Measurements from ENCODE around the gene FAM184B. TPM values are rescaled to one million over a fixed set of nuclear protein-coding genes. Genes with fewer than 3 reads are reported as not detected.
A peak's percentile ranks its signal among the peaks of the same experiment; 100 is the strongest.

FAM184B gene
- total RNA-seq, 1 experiment from 2014 or later, result 0.07 TPM

- TF ChIP-seq ZNF274 (IDR thresholded peaks at IDR 0.05; ENCODE audit: low read depth, low read length) (no peak), ATF3 (IDR thresholded peaks at IDR 0.05) (no peak), POLR2AphosphoS5 (IDR thresholded peaks at IDR 0.05; ENCODE audit: low read depth, low read length) (no peak), CBX3 (IDR thresholded peaks at IDR 0.05; ENCODE audit: low read depth) (no peak), ELF1 (IDR thresholded peaks at IDR 0.05; ENCODE audit: borderline replicate concordance, low read depth) (no peak), MAX (IDR thresholded peaks at IDR 0.05) (no peak), SRF (IDR thresholded peaks at IDR 0.05; ENCODE audit: low read depth) (no peak), RAD21 (IDR thresholded peaks at IDR 0.05; ENCODE audit: low read depth) (no peak), REST (IDR thresholded peaks at IDR 0.05; ENCODE audit: low read depth) (no peak), CEBPB (IDR thresholded peaks at IDR 0.05; ENCODE audit: low read depth) (no peak), ZFX (IDR thresholded peaks at IDR 0.05) (no peak), SP1 (IDR thresholded peaks at IDR 0.05; ENCODE audit: low read depth) (no peak), YY1 (IDR thresholded peaks at IDR 0.05; ENCODE audit: extremely low read depth, insufficient replicate concordance, low read depth, low read length) (no peak), EZH2phosphoT487 (IDR thresholded peaks at IDR 0.05; ENCODE audit: borderline replicate concordance) (no peak), ZBTB33 (IDR thresholded peaks at IDR 0.05; ENCODE audit: extremely low read depth, insufficient replicate concordance, low read length) (no peak), EGR1 (IDR thresholded peaks at IDR 0.05; ENCODE audit: low read depth) (no peak), JUND (IDR thresholded peaks at IDR 0.05) (no peak), SIN3A (IDR thresholded peaks at IDR 0.05; ENCODE audit: low read depth) (no peak), TCF7L2 (IDR thresholded peaks at IDR 0.05; ENCODE audit: borderline replicate concordance, extremely low read depth, insufficient read depth, insufficient read length) (no peak)
- ATAC-seq (peak; percentile 42), DNase-seq (ENCODE audit: low read depth, low spot score) (no peak)
- intact Hi-C loops (cut with micrococcal nuclease), result no loop called here
- Histone ChIP-seq H3K79me2 (ENCODE audit: insufficient read depth, low read length) (no peaks in the 10 kb centered on the region), H2AFZ (ENCODE audit: low read depth, low read length, poor library complexity, severe bottlenecking) (no peak overlapping the region), H3K9me2 (ENCODE audit: insufficient read depth) (no peaks in the 10 kb centered on the region), H3K4me1 (ENCODE audit: control insufficient read depth in 1 of 2, insufficient read depth in 2 of 2, low read length in 2 of 2) (peaks cover 0 to 5% of the 10 kb centered on the region in 2 experiments; a peak in 2 of 4 replicates), H3K9me3 (ENCODE audit: control insufficient read depth in 1 of 2, insufficient read depth in 1 of 2, low read depth in 1 of 2, low read length in 2 of 2) (no peaks in the 10 kb centered on the region), H3K27ac (ENCODE audit: low read depth, low read length) (no peak overlapping the region), H3K36me3 (ENCODE audit: control insufficient read depth in 1 of 2, insufficient read depth in 2 of 2, low read length in 2 of 2) (no peaks in the 10 kb centered on the region), H3K27me3 (ENCODE audit: insufficient read depth, low read length) (no peaks in the 10 kb centered on the region), H4K20me1 (ENCODE audit: insufficient read depth) (no peaks in the 10 kb centered on the region), H3K4me3 (replicated peaks in 1 of 2; ENCODE audit: low read depth in 1 of 2, low read length in 2 of 2) (no peak overlapping the region), H3K9ac (ENCODE audit: low read length) (no peak overlapping the region), H3K4me2 (ENCODE audit: low read length) (no peak overlapping the region)
- CTCF ChIA-PET, result no interaction called here
- no TSS peak for BruUV-seq (replicated peaks)
- POLR2A ChIA-PET, result no interaction called here
- RAD21 ChIA-PET (ENCODE audit: low non-redundant PET in 1 of 2, low total read pairs in 2 of 2, uncharacterized antibody in 2 of 2, unreplicated experiment in 2 of 2), result no interaction called here
Observed at GRCh38 chr4:17664755-17665154, 116.7 kb downstream of the FAM184B start.

Data from HCT116 (cell line).